K562 (cell line): ENCODE data around the gene LIN9. TPM values are rescaled to one million over a fixed set of nuclear protein-coding genes. Genes with fewer than 3 reads are reported as not detected.

Experiments used
- BMI1 ChIP-seq: fragments of 150-350 bp; IDR thresholded peaks from 2 replicates; pipeline ENCODE4 v1.6.1; 2014; ENCODE audit warnings: low read length
- FOXJ2 ChIP-seq: fragments of 200-800 bp; sonication (Bioruptor generic); IDR thresholded peaks from 2 replicates; pipeline ENCODE4 v1.6.1; 2016; ENCODE audit warnings: missing genetic modification characterization, missing compliant biosample characterization
- FOXP4 ChIP-seq: sonication (generic); formaldehyde crosslinking; IDR thresholded peaks from 2 replicates; pipeline ENCODE4 v1.8.0; 2022; ENCODE audit warnings: mild to moderate bottlenecking, missing genetic modification reagents, borderline replicate concordance
- GABPA ChIP-seq: fragments of 200-800 bp; sonication (Bioruptor generic); conservative IDR thresholded peaks from 2 replicates; pipeline ENCODE4 v1.6.1; 2016; ENCODE audit warnings: low read depth, missing genetic modification characterization, missing compliant biosample characterization
- GATAD2A ChIP-seq: fragments of 450-650 bp; IDR thresholded peaks from 2 replicates; pipeline ENCODE4 v1.6.1; 2017
- HDAC2 ChIP-seq: fragments of 450-650 bp; IDR thresholded peaks from 2 replicates; pipeline ENCODE4 v1.6.1; 2016; ENCODE audit warnings: mild to moderate bottlenecking
- HSF4 ChIP-seq: fragments of 250-450 bp; sonication (Bioruptor Pico); IDR thresholded peaks from 2 replicates; pipeline ENCODE4 v2.1.2; 2022; ENCODE audit warnings: mild to moderate bottlenecking, moderate library complexity, borderline replicate concordance
- KAT7 ChIP-seq: sonication (generic); formaldehyde crosslinking; IDR thresholded peaks from 2 replicates; pipeline ENCODE4 v1.8.0; 2022; ENCODE audit warnings: missing genetic modification reagents, mild to moderate bottlenecking, borderline replicate concordance
- MCM2 ChIP-seq: fragments of 450-650 bp; IDR thresholded peaks from 2 replicates; pipeline ENCODE4 v1.6.1; 2017; ENCODE audit warnings: low read depth, mild to moderate bottlenecking
- MTA1 ChIP-seq: fragments of 450-650 bp; IDR thresholded peaks from 2 replicates; pipeline ENCODE4 v1.6.1; 2017; ENCODE audit warnings: borderline replicate concordance
- NFIX ChIP-seq: fragments of 250-450 bp; sonication (Bioruptor Pico); IDR thresholded peaks from 2 replicates; pipeline ENCODE4 v1.4.0; 2020; ENCODE audit warnings: low read depth, mild to moderate bottlenecking, moderate library complexity
- STAT5B ChIP-seq: fragments of 250-450 bp; sonication (Bioruptor Pico); IDR thresholded peaks from 2 replicates; pipeline ENCODE4 v1.8.0; 2021; ENCODE audit warnings: mild to moderate bottlenecking, inconsistent platforms
- TAF15 ChIP-seq: fragments of 200-400 bp; formaldehyde crosslinking; IDR thresholded peaks from 2 replicates; pipeline ENCODE4 v1.6.1; 2017; ENCODE audit warnings: mild to moderate bottlenecking, low read depth, low read length, moderate library complexity
- ZNF318 ChIP-seq, 2 experiments: fragments of 450-650 bp; IDR thresholded peaks; 2 replicates each; pipeline ENCODE4 v1.6.1; 2016; ENCODE audit warnings: mild to moderate bottlenecking in 2 of 2, borderline replicate concordance in 1 of 2, low read depth in 1 of 2, moderate library complexity in 1 of 2
- ZNF398 ChIP-seq: fragments of 250-450 bp; sonication (Bioruptor Pico); IDR thresholded peaks from 2 replicates; pipeline ENCODE4 v1.8.0; 2021; ENCODE audit warnings: moderate library complexity, mild to moderate bottlenecking, inconsistent platforms
- polyA plus RNA-seq, 8 experiments: library from polyadenylated mRNA; depleted of rRNA in 4 of 8; stranded (reverse) in 5 of 8; unstranded in 3 of 8; fragments of >200 nt; fragmentation: Nextera tagmentation in 2 of 8; fragmentation: Illumina TruSeq in 1 of 8; extraction: Ambion mirVana in 2 of 8; extraction: Trizol in 1 of 8; gene quantifications; 2 replicates each; pipeline versions ENCODE4 v1.2.1 to v1.2.3, GENCODE V29; 2011 to 2014; ENCODE audit warnings: inconsistent platforms in 1 of 8, missing spikeins in 1 of 8
- total RNA-seq, 7 experiments: library from RNA; depleted of rRNA in 6 of 7; stranded (reverse); fragments of >200 nt in 6 of 7; fragmentation: Illumina TruSeq in 2 of 7; extraction: Trizol in 2 of 7; gene quantifications; 2 replicates each; pipeline versions ENCODE4 v1.2.1 to v1.2.3, GENCODE V29; 2011 to 2021; ENCODE audit warnings: low replicate concordance in 1 of 7

Gene LIN9
- total and polyA plus RNA-seq, 9 of the 15 experiments (the other 6 are each of a cell fraction or from before 2014, with no cell fraction given): 18.8 to 33.0 (median 25.5) TPM

GRCh38 chr1:226308723-226309397 is at the start of gene LIN9 (continued):
- TF ChIP-seq ZNF318 (IDR thresholded peaks at IDR 0.05; ENCODE audit: borderline replicate concordance in 1 of 2, low read depth in 1 of 2) (no peak), FOXP4 (CRISPR knock-in tag) (0 out of 2 replicates have a peak, but pooled peaks have one; percentile 23), ZNF398 (CRISPR knock-in tag) (no peak), GABPA (tag) (peak; percentile 29; the same call in 1 of the 2 replicates), STAT5B (CRISPR knock-in tag) (no peak), HSF4 (0 out of 2 replicates have a peak, but pooled peaks have one; percentile 17), TAF15 (no peak), MTA1 (no peak), GATAD2A (no peak), FOXJ2 (tag) (no peak), KAT7 (peak; percentile 96), NFIX (CRISPR knock-in tag) (no peak), BMI1 (no peak), HDAC2 (peak; percentile 69), MCM2 (no peak)
